GM21447 (cell line): ENCODE data around the gene PSMC3.

Experiments
- ATAC-seq: cut with Tn5 transposase; IDR thresholded peaks from one replicate; pipeline ENCODE4 v1.9.1; 2021; ENCODE audit not compliant: unreplicated experiment

The PSMC3 gene

GRCh38 chr11:47395223-47396048 is 30.8 kb downstream of the PSMC3 start:
- no peak for ATAC-seq

- ATAC-seq: peak; percentile 64
Measured at GRCh38 chr11:47394322-47395222, 31.7 kb downstream of the PSMC3 start.

DNA sequence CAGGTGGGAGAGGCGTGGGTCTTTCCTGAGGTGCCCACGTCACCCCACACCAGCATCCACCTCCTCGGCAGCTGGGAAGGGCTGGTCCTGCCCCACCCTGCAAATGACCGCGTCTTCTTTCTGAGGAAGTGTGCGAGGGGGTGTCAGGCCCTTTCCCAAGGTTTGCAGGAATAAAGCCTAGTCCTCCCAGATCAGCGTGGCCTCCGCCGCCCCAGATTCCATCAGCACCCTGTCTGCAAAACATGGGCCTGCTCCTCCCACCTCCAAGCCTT is 32.3 kb downstream of the PSMC3 start:
- ATAC-seq: no peak

GRCh38 chr11:47393163-47394049 is 32.8 kb downstream of the PSMC3 start:
- no peak for ATAC-seq

GRCh38 chr11:47392546-47393162 is 33.6 kb downstream of the PSMC3 start:
- no peak for ATAC-seq

DNA sequence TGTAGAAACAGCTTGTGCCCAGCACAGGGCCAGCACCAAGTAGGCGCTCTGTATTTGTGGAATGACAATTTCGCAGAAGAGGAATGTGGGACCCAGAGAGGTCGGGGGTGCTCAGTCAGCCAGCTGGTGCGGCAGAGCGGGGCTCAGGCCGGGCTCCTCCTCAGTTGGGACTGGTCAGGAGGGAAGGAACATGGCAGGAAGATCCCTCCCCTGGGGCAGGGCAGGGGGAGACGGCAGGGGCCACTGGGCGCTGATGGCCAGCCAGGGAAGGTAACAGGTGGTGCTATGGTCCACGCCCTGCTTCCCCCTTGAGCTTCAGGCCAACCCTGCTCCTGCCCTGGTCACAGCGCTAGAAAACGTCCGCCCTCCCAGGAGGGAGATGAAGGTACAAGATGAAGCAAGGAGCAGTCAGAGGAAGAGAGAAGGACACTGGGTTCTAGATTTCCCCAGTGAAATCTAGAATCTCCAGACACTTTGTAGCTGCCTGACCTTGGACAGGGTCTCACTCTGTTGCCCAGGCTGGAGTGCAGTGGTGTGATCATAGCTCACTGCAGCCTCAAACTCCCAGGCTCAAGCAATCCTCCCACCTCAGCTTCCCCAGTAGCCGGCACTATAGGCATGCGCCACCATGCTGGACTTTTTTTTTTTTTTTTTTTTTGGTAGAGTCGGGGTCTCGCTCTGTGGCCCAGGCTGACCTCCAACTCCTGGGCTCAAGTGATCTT is 34.4 kb downstream of the PSMC3 start:
- ATAC-seq: no peak

DNA sequence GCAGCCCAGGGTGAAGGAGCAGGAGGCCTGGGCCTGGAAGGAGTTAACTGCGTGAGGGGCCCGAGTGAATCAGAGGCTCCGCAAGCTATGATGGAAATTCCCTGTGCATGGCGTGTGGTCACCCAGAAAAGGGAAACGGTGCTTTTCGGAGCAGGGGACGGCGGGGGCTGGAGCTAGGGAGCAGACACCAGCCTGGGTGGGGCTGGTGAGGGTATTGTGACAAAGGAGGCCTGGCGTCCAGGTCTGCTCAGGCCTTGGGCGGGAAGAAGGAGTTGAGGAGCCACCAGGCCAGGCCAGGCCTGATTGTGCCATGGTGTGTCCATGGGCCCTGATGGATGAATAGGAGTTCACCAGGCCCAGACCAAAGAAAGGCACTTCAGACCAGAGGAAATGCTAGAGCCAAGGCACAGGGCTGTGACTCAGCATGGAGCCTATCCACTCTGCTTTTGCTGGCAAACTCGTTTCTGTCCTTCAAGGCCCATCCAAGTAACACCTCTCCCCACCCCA is 35.1 kb downstream of the PSMC3 start:
- ATAC-seq: no peak

DNA sequence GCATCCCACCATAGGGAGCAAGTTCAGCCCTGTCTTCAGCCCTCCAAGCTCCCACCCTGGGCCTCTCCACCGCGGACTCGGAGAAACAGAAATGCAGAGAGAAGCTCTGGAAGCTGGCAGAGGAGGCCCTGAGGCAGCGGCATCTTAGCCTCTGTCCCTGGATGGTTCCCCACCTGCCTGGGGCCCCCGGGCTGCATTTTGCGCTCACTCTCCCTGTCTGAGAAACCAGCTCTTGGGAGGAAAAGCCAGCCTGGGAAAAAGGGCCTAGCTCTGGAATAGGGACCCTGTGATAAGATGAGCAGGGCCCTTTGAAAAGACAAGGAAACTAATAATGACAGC is 35.8 kb downstream of the PSMC3 start:
- ATAC-seq: no peak

- no peak for ATAC-seq
Measured at GRCh38 chr11:47389577-47390421, 36.4 kb downstream of the PSMC3 start.

GRCh38 chr11:47388697-47389576 is 37.3 kb downstream of the PSMC3 start:
- ATAC-seq: no peak

- ATAC-seq: no peak
Measured at GRCh38 chr11:47387944-47388696, 38.1 kb downstream of the PSMC3 start.

DNA sequence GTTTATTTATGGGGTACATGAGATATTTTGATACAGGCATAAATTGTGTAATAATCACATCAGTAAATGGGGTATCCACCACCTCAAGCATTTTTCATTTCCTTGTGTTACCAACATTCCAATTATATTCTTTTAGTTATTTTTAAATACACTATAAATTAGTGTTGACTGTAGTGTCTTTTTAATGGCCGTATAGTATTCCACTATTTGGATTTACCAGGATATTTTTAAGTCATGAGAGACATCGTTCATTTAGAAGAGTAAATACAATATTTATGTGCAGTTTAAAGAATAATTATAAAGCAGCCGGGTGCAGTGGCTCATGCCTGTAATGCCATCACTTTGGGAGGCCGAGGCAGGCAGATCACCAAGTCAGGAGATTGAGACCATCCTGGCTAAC is 41.7 kb downstream of the PSMC3 start:
- ATAC-seq: no peak

DNA sequence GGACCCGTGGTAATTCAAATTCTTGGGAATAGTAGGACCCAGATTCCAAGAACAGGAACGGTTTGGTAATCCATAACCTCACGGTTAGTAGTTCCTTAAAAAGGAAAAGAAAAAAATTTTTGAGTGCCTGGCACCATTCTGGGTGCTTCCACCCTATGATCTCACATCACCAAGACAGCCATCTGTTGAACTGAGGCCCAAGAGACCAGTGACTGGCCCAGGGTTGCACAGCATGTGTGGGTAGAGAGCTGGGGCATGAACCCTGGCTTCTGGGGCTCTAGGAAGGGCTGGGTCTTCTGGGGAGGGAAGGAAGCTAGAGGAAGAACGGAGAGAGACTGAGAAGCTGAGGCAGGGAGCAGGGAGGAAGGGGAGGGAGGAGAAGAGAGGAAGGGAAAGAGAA is 43.2 kb downstream of the PSMC3 start:
- ATAC-seq: no peak

- no peak for ATAC-seq
Measured at GRCh38 chr11:47380078-47380477, 46.2 kb downstream of the PSMC3 start.

GRCh38 chr11:47379317-47379716 is 46.9 kb downstream of the PSMC3 start:
- no peak for ATAC-seq

DNA sequence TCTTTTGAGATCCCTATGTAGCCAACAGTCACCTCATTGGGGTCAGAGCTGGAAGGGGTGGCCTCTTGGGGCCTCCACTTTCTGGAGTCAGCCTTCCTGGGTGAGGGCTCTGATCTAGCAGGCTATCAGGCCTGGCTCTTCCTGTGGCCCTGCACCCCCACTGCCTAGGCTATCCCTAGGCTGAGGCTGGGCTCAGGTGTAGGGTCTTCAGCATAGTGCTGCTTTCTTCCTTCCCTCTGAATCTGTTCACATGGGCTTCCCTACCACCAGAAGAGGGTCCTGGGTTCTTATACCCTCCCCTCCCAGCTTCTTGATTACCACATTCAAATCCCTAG is 47.4 kb downstream of the PSMC3 start:
- peak; percentile 4 for ATAC-seq

DNA sequence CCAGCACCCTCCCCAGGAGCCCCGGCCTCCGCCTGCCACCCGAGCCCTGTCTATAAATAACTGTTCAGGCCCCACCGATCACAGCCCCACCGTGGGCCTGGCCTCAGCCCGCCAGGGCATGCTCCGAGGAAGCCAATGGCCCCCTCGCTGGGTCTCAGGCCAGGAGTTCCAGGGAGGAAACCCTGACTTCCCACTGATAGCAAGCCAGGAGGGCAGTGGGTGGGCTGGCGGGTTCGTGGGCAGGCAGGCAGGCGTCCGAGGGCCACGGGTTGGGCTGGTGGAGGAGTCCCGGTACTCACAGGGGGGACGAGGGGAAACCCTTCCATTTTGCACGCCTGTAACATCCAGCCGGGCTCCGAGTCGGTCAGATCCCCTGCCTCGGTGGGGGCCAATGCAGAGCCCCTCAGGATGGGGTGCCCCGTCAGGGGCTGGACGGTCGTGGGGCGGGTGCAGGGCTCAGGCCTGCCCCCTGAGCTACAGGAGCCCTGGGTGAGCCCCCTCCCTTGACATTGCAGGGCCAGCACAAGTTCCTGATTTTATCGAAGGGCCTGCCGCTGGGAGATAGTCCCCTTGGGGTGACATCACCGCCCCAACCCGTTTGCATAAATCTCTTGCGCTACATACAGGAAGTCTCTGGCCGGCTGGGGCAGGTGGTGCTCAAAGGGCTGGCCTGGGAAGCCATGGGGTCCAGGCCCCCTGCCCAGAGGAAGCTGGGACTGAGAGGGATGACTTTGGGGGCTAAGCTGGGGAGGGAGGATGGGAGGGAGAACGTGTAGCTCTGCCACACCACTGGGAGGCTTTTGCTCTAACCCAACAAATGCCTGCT is 48.0 kb downstream of the PSMC3 start, which contains the start of gene SPI1:
TSS of gene SPI1 (minus strand) at position 538 of the 826 bp plus-strand sequence. CDS start at position 344, 194 bp downstream.
- peak; percentile 81 for ATAC-seq
